Ovary (tissue), 9 donors: ENCODE measurements around the gene SFT2D1. TPM values are rescaled to one million over a fixed set of nuclear protein-coding genes. Genes with fewer than 3 reads are reported as not detected.

Source experiments
- DNase-seq, 5 donors: peaks; one replicate each; pipeline ENCODE4 v3.0.0-alpha.2; 2019 to 2020
- H3K27ac ChIP-seq, 2 donors: fragments of 200-600 bp; one replicate each; pipeline versions ENCODE4 v1.5.1 to v1.8.0; 2019 to 2022
- H3K27me3 ChIP-seq: fragments of 200-600 bp; one replicate; pipeline ENCODE4 v1.8.0; 2022
- H3K36me3 ChIP-seq: fragments of 200-600 bp; sonication (generic); one replicate; pipeline ENCODE4 v1.5.1; 2019
- H3K4me1 ChIP-seq: one replicate; pipeline ENCODE4 v1.8.1; 2013; ENCODE audit warnings: mild to moderate bottlenecking, moderate library complexity; ENCODE audit not compliant: insufficient read depth
- H3K4me3 ChIP-seq: fragments of 200-600 bp; sonication (generic); one replicate; pipeline ENCODE4 v1.5.1; 2017
- H3K9me3 ChIP-seq, 2 donors: fragments of 200-600 bp in 1 of 2; sonication (generic) in 1 of 2; one replicate each; pipeline versions ENCODE4 v1.5.1 to v1.8.1; 2013 to 2019; ENCODE audit warnings: mild to moderate bottlenecking in 1 of 2, moderate library complexity in 1 of 2
- EP300 ChIP-seq: sonication (generic); formaldehyde crosslinking; IDR thresholded peaks from one replicate; pipeline ENCODE4 v1.6.1; 2017; ENCODE audit warnings: antibody characterized with exemption
- POLR2A ChIP-seq: fragments of 450-650 bp; IDR thresholded peaks from one replicate; pipeline ENCODE4 v1.6.1; 2017; ENCODE audit warnings: antibody characterized with exemption, mild to moderate bottlenecking, moderate library complexity
- WGBS, 3 donors: extraction: QIAGEN DNeasy Blood & Tissue Kit in 1 of 3; methylation state at CpG; one replicate each; pipeline versions ENCODE4 v1.1.5 to v1.1.7; 2013 to 2017; 5-methylcytosine and 5-hydroxymethylcytosine counted together
- intact Hi-C, 4 donors: fragments of 100-400 bp; cut with DNase I; formaldehyde crosslinking; loops; one replicate each; pipeline versions ENCODE4 v1.11.0 to v1.15.1; 2022 to 2023
- polyA plus RNA-seq, 2 donors: library from polyadenylated mRNA; stranded (reverse); fragments of 200-250 nt in 1 of 2; fragments of 350-450 nt in 1 of 2; fragmentation: Illumina TruSeq in 1 of 2; extraction: RNeasy Lipid Tissue Mini Kit (QIAGEN cat#74804) in 1 of 2; gene quantifications; one replicate each; pipeline ENCODE4 v1.2.3, GENCODE V29; 2013 to 2014
- total RNA-seq, 7 donors: library from RNA; depleted of rRNA in 2 of 7; stranded (reverse); fragments of >200 nt in 2 of 7; fragmentation: NEBNext Ultra II Directional in 3 of 7; extraction: Animal tissue kit (Norgen Biotek cat#: 25700) in 3 of 7; gene quantifications; one replicate each; pipeline versions ENCODE4 v1.1.0 to v1.2.4, GENCODE V29; 2016 to 2023
- TF ChIP-seq, protein P1 (sequence below), 3 donors: fragments of 450-650 bp in 2 of 3; fragments of 200-600 bp in 1 of 3; IDR thresholded peaks; one replicate each; pipeline versions ENCODE4 v1.5.1 to v1.8.0; 2016 to 2022; ENCODE audit warnings: antibody characterized with exemption in 3 of 3, mild to moderate bottlenecking in 1 of 3
- donor health status: DM: no; HTN: no; CAD: no; lungs with moderate emphysema.
- donor health status: DM: no; HTN: no; CAD: no.
- donor health status: Bipolar disorder and iron deficiency.
- donor health status: DM: yes; HTN: yes; CAD: no.
- donor health status: DM: no; HTN: no; CAD: no.
- donor health status: DM: yes; HTN: yes; CAD: no.

The SFT2D1 gene
- total and polyA plus RNA-seq, 9 donors, result 25.9 to 50.3 (median 34.4) TPM

- H3K36me3 ChIP-seq, result no peaks in the 10 kb centered on the region
- DNase-seq, result no peak
- H3K9me3 ChIP-seq, result no peaks in the 10 kb centered on the region
- no peaks in the 10 kb centered on the region for H3K4me1 ChIP-seq
- no peaks in the 10 kb centered on the region for H3K27me3 ChIP-seq
- TF ChIP-seq EP300 (no peak), POLR2A (no peak)
- TF ChIP-seq, protein P1, sequence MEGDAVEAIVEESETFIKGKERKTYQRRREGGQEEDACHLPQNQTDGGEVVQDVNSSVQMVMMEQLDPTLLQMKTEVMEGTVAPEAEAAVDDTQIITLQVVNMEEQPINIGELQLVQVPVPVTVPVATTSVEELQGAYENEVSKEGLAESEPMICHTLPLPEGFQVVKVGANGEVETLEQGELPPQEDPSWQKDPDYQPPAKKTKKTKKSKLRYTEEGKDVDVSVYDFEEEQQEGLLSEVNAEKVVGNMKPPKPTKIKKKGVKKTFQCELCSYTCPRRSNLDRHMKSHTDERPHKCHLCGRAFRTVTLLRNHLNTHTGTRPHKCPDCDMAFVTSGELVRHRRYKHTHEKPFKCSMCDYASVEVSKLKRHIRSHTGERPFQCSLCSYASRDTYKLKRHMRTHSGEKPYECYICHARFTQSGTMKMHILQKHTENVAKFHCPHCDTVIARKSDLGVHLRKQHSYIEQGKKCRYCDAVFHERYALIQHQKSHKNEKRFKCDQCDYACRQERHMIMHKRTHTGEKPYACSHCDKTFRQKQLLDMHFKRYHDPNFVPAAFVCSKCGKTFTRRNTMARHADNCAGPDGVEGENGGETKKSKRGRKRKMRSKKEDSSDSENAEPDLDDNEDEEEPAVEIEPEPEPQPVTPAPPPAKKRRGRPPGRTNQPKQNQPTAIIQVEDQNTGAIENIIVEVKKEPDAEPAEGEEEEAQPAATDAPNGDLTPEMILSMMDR (IDR thresholded peaks at IDR 0.05), result no peak
- intact Hi-C loops, result no loop called here
- no peak overlapping the region for H3K4me3 ChIP-seq
- WGBS, 3 donors, result 86 to 95% (median 91%) methylated on average over 3 of the region's 3 CpGs
- H3K27ac ChIP-seq, result no peak overlapping the region
These were observed 18.7 kb upstream of the SFT2D1 start for GRCh38 chr6:166361077-166361429.

GRCh38 chr6:166360243-166361076, 18.1 kb upstream of the SFT2D1 start:
- Histone ChIP-seq H3K27ac (no peak overlapping the region), H3K36me3 (no peaks in the 10 kb centered on the region), H3K27me3 (no peaks in the 10 kb centered on the region), H3K9me3 (no peaks in the 10 kb centered on the region), H3K4me3 (no peak overlapping the region), H3K4me1 (no peaks in the 10 kb centered on the region)
- TF ChIP-seq, protein P1 (IDR thresholded peaks at IDR 0.05), result no peak
- no peak for TF ChIP-seq EP300
- no peak for TF ChIP-seq POLR2A
- intact Hi-C loops, result no loop called here
- 65 to 70% (median 68%) methylated on average over 8 of the region's 8 CpGs for WGBS, 3 donors
- no peak for DNase-seq

DNA sequence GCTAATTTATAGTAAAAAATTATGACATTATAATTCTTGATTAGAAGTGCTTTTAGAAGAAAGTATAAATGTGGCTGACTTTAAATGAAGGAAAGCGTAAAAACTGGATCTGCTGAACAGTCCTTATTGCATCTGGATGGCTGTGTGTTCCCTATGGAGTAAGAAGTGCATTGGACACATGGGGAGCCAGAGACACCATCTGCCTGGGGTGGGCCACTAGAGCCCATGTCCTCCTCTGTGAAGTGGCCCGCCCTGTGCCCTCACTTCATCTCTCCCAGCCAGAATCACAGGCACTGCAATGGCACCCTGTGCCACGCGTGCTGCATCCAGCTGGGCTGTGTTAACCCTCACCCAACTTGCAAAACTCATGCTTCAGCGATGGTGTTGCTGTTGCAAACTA, 13.2 kb upstream of the SFT2D1 start:
- Histone ChIP-seq H3K9me3 (no peaks in the 10 kb centered on the region), H3K4me3 (no peak overlapping the region), H3K27me3 (no peaks in the 10 kb centered on the region), H3K36me3 (no peaks in the 10 kb centered on the region), H3K27ac (no peak overlapping the region), H3K4me1 (no peaks in the 10 kb centered on the region)
- no peak for DNase-seq
- TF ChIP-seq EP300, result no peak
- no peak for TF ChIP-seq POLR2A
- TF ChIP-seq, protein P1 (IDR thresholded peaks at IDR 0.05), result no peak
- WGBS, 3 donors, result 60 to 78% (median 77%) methylated on average over 5 of the region's 5 CpGs
- intact Hi-C loops, result no loop called here

- H3K9me3 ChIP-seq, result no peaks in the 10 kb centered on the region
- no peaks in the 10 kb centered on the region for H3K27me3 ChIP-seq
- H3K27ac ChIP-seq, result no peak overlapping the region
- intact Hi-C loops, result no loop called here
- H3K36me3 ChIP-seq, result no peaks in the 10 kb centered on the region
- 94 to 96% (median 95%) methylated on average over 4 of the region's 4 CpGs for WGBS, 3 donors
- DNase-seq, result no peak
- H3K4me3 ChIP-seq, result no peak overlapping the region
- no peak for TF ChIP-seq EP300
- TF ChIP-seq POLR2A, result no peak
- TF ChIP-seq, protein P1 (IDR thresholded peaks at IDR 0.05), result no peak
- no peaks in the 10 kb centered on the region for H3K4me1 ChIP-seq
These were observed 12.6 kb upstream of the SFT2D1 start for GRCh38 chr6:166354965-166355364.
